Islet precursor cell (in vitro differentiated cells): ENCODE data around the gene NHERF2.

Experiments
- DNase-seq: peaks from one replicate; pipeline ENCODE4 v3.0.0-alpha.2; 2018

NHERF2 gene

DNA sequence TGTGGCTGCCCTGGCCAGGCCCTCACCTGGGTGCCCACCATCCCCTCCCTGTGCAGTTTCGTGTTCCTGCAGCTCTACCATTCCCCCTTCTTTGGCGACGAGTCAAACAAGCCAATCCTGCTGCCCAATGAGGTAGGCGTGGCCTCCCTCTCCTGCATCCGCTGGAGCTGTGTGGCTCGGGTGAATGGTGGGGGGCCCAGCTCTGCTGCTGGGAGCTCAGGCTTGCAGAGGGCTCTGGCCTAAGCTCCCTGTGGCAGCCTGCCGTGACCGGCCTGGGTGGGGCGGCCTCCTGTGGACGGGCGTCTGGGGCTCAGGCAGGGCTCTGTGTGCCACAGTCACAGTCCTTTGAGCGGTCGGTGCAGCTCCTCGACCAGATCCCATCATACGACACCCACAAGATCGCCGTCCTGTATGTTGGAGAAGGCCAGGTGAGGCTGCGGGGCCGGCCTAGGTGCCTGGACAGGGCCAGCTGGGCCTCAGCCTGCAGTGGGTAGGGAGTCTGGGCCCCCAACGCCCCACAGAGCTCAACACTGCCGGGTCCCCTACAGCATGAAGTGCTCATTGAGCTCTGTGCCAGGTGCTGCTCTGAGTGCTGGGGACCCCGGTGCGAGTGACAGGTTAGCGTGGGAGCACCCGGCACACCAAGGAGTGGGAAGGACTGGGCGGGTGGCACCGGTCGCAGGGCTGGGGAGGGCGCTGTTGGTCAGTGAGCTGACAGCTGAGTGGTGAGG is 58.4 kb downstream of the NHERF2 start:
- no peak for DNase-seq

DNA sequence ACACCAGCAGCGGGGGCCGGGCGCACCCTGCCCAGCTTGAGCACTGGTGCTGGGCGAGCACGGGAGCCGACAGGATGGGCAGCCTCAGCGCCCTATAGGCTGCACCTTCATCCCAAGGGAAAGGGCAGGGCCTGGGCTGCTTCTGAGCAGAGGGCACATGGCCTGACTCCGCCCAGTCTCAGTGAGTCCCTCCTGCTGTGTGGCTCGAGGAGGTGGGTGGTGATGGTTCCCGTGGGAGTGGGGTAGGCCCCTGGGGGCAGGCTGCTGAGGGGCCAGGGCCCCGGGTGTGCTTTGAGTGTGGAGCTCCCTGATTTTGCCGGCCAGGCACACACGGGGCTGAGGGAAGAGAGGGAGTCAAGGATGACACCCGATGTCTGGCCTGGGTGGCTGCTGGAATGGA is 59.0 kb downstream of the NHERF2 start:
- no peak for DNase-seq

DNA sequence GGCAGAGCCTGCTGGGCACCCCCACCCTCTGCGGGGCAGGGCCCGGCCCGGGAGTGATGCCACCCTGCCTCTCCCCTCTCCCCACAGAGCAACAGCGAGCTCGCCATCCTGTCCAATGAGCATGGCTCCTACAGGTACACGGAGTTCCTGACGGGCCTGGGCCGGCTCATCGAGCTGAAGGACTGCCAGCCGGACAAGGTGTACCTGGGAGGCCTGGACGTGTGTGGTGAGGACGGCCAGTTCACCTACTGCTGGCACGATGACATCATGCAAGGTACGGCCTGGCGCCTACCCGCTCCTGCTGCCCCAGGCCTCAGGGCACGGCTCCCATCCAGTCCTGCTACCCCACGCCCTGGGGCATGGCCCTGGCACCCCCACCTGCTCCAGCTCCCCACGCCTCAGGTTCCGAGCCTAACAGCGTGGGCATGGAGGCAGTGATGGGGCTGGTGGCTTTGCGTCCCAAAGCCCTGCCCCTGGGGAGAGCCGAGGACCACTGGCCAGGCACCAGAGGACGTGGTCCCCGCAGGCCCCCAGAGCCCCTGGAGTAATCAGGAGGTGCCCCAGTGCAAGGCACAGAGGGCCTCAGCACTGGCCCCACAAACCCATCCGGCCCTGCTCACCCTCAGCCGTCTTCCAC is 59.5 kb downstream of the NHERF2 start:
- DNase-seq, result no peak

DNA sequence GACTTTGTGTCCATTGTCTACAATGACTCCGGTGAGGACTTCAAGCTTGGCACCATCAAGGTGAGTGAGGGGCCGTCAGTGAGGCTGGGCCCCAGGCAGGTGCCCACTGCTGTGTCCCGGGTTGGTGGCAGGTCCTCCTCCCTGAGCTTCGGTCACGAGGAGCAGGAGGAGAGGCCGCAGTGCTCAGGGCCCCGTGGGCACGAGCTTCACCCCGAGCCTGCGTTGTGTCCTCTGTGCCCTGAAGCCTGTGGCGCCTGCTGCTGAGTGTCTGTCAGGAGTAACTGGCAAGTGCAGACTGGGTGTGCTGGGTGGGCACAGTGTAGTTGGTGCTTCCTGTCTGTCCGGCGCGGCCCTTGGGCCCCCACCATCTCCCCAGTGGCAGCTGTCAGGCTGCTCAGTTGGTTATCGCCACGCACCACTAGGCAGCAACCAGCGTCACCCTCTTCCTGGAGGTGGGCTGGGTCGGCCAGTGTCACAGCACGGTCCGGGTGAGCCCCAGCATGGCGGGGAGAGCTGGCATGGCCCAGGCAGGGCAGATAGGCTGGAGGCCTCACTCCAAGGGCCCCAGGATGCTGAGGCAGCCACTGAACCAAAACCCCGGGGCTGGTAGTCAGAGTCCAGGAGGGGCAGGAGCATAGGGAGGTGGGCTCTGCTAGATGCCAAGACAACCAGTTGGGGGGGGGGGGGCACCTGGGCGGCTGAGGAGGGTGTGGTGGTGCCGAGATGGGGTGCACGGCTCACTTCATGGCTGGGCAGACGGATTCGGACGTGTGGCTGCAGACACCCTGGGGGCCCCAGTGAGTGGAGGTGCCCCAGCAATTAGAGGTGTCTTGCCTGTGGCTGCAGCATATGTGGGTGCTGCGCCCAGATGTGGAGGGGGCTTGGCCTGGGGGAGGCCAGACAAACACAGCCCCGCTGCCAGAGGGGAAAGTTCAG is 60.4 kb downstream of the NHERF2 start:
- DNase-seq, result no peak

DNA sequence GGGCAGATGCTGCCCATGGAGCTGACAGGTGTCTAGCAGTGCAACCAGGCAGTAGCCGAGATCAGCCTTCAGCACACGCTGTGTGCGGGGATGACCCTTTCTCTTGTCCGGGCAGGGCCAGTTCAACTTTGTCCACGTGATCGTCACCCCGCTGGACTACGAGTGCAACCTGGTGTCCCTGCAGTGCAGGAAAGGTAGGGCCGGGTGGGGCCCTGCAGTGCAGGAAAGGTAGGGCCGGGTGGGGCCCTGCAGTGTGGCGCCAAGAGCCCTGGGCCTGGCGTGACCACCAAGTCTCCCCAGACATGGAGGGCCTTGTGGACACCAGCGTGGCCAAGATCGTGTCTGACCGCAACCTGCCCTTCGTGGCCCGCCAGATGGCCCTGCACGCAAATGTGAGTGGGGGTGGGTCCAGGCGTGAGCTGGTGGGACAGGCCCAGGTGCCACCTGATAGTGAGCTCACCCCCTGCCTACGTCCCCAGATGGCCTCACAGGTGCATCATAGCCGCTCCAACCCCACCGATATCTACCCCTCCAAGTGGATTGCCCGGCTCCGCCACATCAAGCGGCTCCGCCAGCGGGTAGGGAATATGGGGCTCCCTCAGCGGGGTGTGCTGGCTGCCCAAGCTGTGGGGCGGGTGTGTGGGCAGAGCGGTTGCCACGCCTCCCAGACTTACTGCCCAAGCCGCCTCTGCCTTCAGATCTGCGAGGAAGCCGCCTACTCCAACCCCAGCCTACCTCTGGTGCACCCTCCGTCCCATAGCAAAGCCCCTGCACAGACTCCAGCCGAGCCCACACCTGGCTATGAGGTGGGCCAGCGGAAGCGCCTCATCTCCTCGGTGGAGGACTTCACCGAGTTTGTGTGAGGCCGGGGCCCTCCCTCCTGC is 61.3 kb downstream of the NHERF2 start:
- DNase-seq, result no peak
